T-helper 2 cell treated with Interferon-gamma antibody and Interleukin-4, amounts not matched to agents 100 ng/mL and 5 ng/mL, for 36 hours (primary cell): ENCODE measurements around the gene DAZAP1. TPM values are rescaled to one million over a fixed set of nuclear protein-coding genes. Genes with fewer than 3 reads are reported as not detected.

Experiments
- total RNA-seq: library from RNA; stranded (reverse); gene quantifications from 2 replicates; pipeline ENCODE4 v1.2.3, GENCODE V29; 2022

Gene DAZAP1
- total RNA-seq, 1 donor from 2014 or later: 250 TPM

Other genes starting within 250 kb of the DAZAP1 start
- 63.2 and 67.2 TPM in 2 replicates for gene SBNO2, start 233.3 kb upstream of the DAZAP1 start, total RNA-seq
- gene STK11, start 201.8 kb upstream of the DAZAP1 start, total RNA-seq: 61.2 and 61.8 TPM in 2 replicates
- gene CBARP, start 169.6 kb upstream of the DAZAP1 start, total RNA-seq: 0.16 and 0.32 TPM in 2 replicates
- 181 and 213 TPM in 2 replicates for gene ATP5F1D, start 165.8 kb upstream of the DAZAP1 start, total RNA-seq
- gene MIDN, start 159.0 kb upstream of the DAZAP1 start, total RNA-seq: 64.2 and 66.0 TPM in 2 replicates
- gene CIRBP, start 138.3 kb upstream of the DAZAP1 start, total RNA-seq: 195 and 200 TPM in 2 replicates
- 57.5 and 57.8 TPM in 2 replicates for gene FAM174C, start 132.1 kb upstream of the DAZAP1 start, total RNA-seq
- not detected in 2 replicates for gene EFNA2, start 121.7 kb upstream of the DAZAP1 start, total RNA-seq
- 92.2 and 97.5 TPM in 2 replicates for gene NDUFS7, start 23.7 kb upstream of the DAZAP1 start, total RNA-seq
- gene GAMT, start 6.0 kb upstream of the DAZAP1 start, total RNA-seq: 30.9 TPM in 2 replicates
- 1,282 and 1,301 TPM in 2 replicates for gene RPS15, start 30.8 kb downstream of the DAZAP1 start, total RNA-seq
- gene APC2, start 42.5 kb downstream of the DAZAP1 start, total RNA-seq: 0.05 TPM in 2 replicates
- 42.3 and 43.3 TPM in 2 replicates for gene C19orf25, start 71.6 kb downstream of the DAZAP1 start, total RNA-seq
- 1.3 and 2.2 TPM in 2 replicates for gene PCSK4, start 82.8 kb downstream of the DAZAP1 start, total RNA-seq
- 1.3 and 1.7 TPM in 2 replicates for gene REEP6, start 83.6 kb downstream of the DAZAP1 start, total RNA-seq
- gene ADAMTSL5, start 105.4 kb downstream of the DAZAP1 start, total RNA-seq: 5.0 and 5.4 TPM in 2 replicates
- 0.07 TPM in 1 of 2 replicates, not detected in the other for gene PLK5, start 116.5 kb downstream of the DAZAP1 start, total RNA-seq
- 12.0 and 12.1 TPM in 2 replicates for gene MEX3D, start 160.7 kb downstream of the DAZAP1 start, total RNA-seq
- 107 and 110 TPM in 2 replicates for gene MBD3, start 185.3 kb downstream of the DAZAP1 start, total RNA-seq
- gene UQCR11, start 197.9 kb downstream of the DAZAP1 start, total RNA-seq: 159 and 161 TPM in 2 replicates
- 88.1 and 88.5 TPM in 2 replicates for gene TCF3, start 245.0 kb downstream of the DAZAP1 start, total RNA-seq